HG03521 (cell line): ENCODE results near the gene SPAG17.

ENCODE experiments used
- ATAC-seq: cut with Tn5 transposase; IDR thresholded peaks from one replicate; pipeline ENCODE4 v1.9.1; 2021; ENCODE audit warnings: mild to moderate bottlenecking, moderate library complexity; ENCODE audit not compliant: unreplicated experiment

The SPAG17 gene

GRCh38 chr1:118169016-118169415 lies 16.0 kb downstream of the SPAG17 start:
- no peak for ATAC-seq

GRCh38 chr1:118160806-118161205 lies 24.2 kb downstream of the SPAG17 start:
- no peak for ATAC-seq

GRCh38 chr1:118159569-118159968 lies 25.5 kb downstream of the SPAG17 start:
- no peak for ATAC-seq

GRCh38 chr1:118158924-118159323 lies 26.1 kb downstream of the SPAG17 start:
- ATAC-seq, result no peak

- no peak for ATAC-seq
These were observed 27.5 kb downstream of the SPAG17 start for GRCh38 chr1:118157506-118157905.

GRCh38 chr1:118155106-118155505 lies 29.9 kb downstream of the SPAG17 start:
- ATAC-seq, result no peak

GRCh38 chr1:118154220-118154619 lies 30.8 kb downstream of the SPAG17 start:
- no peak for ATAC-seq

GRCh38 chr1:118151312-118151937 lies 33.6 kb downstream of the SPAG17 start:
- ATAC-seq, result no peak

- no peak for ATAC-seq
These were observed 35.2 kb downstream of the SPAG17 start for GRCh38 chr1:118149799-118150198.

- ATAC-seq, result no peak
These were observed 37.0 kb downstream of the SPAG17 start for GRCh38 chr1:118148034-118148433.

GRCh38 chr1:118147522-118147921 lies 37.5 kb downstream of the SPAG17 start:
- no peak for ATAC-seq

- ATAC-seq, result no peak
These were observed 39.3 kb downstream of the SPAG17 start for GRCh38 chr1:118145721-118146120.

GRCh38 chr1:118144684-118145083 lies 40.3 kb downstream of the SPAG17 start:
- no peak for ATAC-seq

GRCh38 chr1:118143831-118144230 lies 41.2 kb downstream of the SPAG17 start:
- ATAC-seq, result no peak

- no peak for ATAC-seq
These were observed 41.9 kb downstream of the SPAG17 start for GRCh38 chr1:118143121-118143520.

GRCh38 chr1:118142546-118142945 lies 42.5 kb downstream of the SPAG17 start:
- no peak for ATAC-seq

- ATAC-seq, result no peak
These were observed 47.1 kb downstream of the SPAG17 start for GRCh38 chr1:118137900-118138299.

GRCh38 chr1:118136187-118136941 lies 48.7 kb downstream of the SPAG17 start:
- ATAC-seq, result peak; percentile 97

GRCh38 chr1:118132000-118132399 lies 53.0 kb downstream of the SPAG17 start:
- ATAC-seq, result no peak

- ATAC-seq, result no peak
These were observed 56.3 kb downstream of the SPAG17 start for GRCh38 chr1:118128761-118129160.

- no peak for ATAC-seq
These were observed 61.0 kb downstream of the SPAG17 start for GRCh38 chr1:118124064-118124463.

GRCh38 chr1:118123116-118123839 lies 61.8 kb downstream of the SPAG17 start:
- no peak for ATAC-seq
